IPS-15b (cell line): ENCODE results near the gene RBM26.

Source experiments
- H3K27me3 ChIP-seq: one replicate; pipeline ENCODE4 v1.6.1; 2013; ENCODE audit warnings: low read length; ENCODE audit not compliant: control insufficient read depth, insufficient read depth
- H3K36me3 ChIP-seq: one replicate; pipeline ENCODE4 v1.6.1; 2013; ENCODE audit warnings: low read length; ENCODE audit not compliant: control insufficient read depth, insufficient read depth
- H3K4me1 ChIP-seq: one replicate; pipeline ENCODE4 v1.6.1; 2013; ENCODE audit warnings: mild to moderate bottlenecking, low read length; ENCODE audit not compliant: control insufficient read depth, insufficient read depth
- H3K4me3 ChIP-seq: one replicate; pipeline ENCODE4 v1.5.1; 2013; ENCODE audit warnings: low read depth, low read length
- H3K9ac ChIP-seq: one replicate; pipeline ENCODE4 v1.6.1; 2013; ENCODE audit warnings: low read depth, mild to moderate bottlenecking, low read length
- H3K9me3 ChIP-seq: one replicate; pipeline ENCODE4 v1.6.1; 2013; ENCODE audit warnings: mild to moderate bottlenecking, low read length; ENCODE audit not compliant: control insufficient read depth, insufficient read depth

RBM26 gene

GRCh38 chr13:79440958-79441528 is 35.0 kb upstream of the RBM26 start:
- Histone ChIP-seq H3K36me3 (no peaks in the 10 kb centered on the region), H3K27me3 (no peaks in the 10 kb centered on the region)

GRCh38 chr13:79439275-79439674 is 33.2 kb upstream of the RBM26 start:
- Histone ChIP-seq H3K4me3 (no peak overlapping the region), H3K9ac (no peak overlapping the region), H3K27me3 (no peaks in the 10 kb centered on the region), H3K9me3 (no peaks in the 10 kb centered on the region), H3K4me1 (no peaks in the 10 kb centered on the region), H3K36me3 (no peaks in the 10 kb centered on the region)

More at GRCh38 chr13:79440958-79441528, 35.0 kb upstream of the RBM26 start:
- Histone ChIP-seq H3K4me1 (no peaks in the 10 kb centered on the region), H3K9me3 (no peaks in the 10 kb centered on the region), H3K9ac (no peak overlapping the region), H3K4me3 (no peak overlapping the region)

GRCh38 chr13:79435561-79435990 is 29.5 kb upstream of the RBM26 start:
- Histone ChIP-seq H3K36me3 (no peaks in the 10 kb centered on the region), H3K4me3 (no peak overlapping the region), H3K9me3 (no peaks in the 10 kb centered on the region), H3K9ac (no peak overlapping the region), H3K4me1 (no peaks in the 10 kb centered on the region), H3K27me3 (no peaks in the 10 kb centered on the region)

- Histone ChIP-seq H3K4me1 (no peaks in the 10 kb centered on the region), H3K9ac (no peak overlapping the region), H3K27me3 (no peaks in the 10 kb centered on the region), H3K4me3 (no peak overlapping the region), H3K36me3 (no peaks in the 10 kb centered on the region), H3K9me3 (no peaks in the 10 kb centered on the region)
Observed at GRCh38 chr13:79434556-79434955, 28.5 kb upstream of the RBM26 start.

- no peaks in the 10 kb centered on the region for H3K27me3 ChIP-seq
- no peaks in the 10 kb centered on the region for H3K36me3 ChIP-seq
- H3K4me3 ChIP-seq: no peak overlapping the region
- H3K9ac ChIP-seq: no peak overlapping the region
- H3K4me1 ChIP-seq: no peaks in the 10 kb centered on the region
- H3K9me3 ChIP-seq: no peaks in the 10 kb centered on the region
Observed at GRCh38 chr13:79432992-79433391, 26.9 kb upstream of the RBM26 start.

GRCh38 chr13:79432086-79432485 is 26.0 kb upstream of the RBM26 start:
- Histone ChIP-seq H3K4me3 (no peak overlapping the region), H3K4me1 (no peaks in the 10 kb centered on the region), H3K27me3 (no peaks in the 10 kb centered on the region), H3K9me3 (no peaks in the 10 kb centered on the region), H3K36me3 (no peaks in the 10 kb centered on the region), H3K9ac (no peak overlapping the region)

GRCh38 chr13:79429309-79429708 is 23.3 kb upstream of the RBM26 start:
- H3K4me3 ChIP-seq: no peak overlapping the region
- H3K27me3 ChIP-seq: no peaks in the 10 kb centered on the region
- no peaks in the 10 kb centered on the region for H3K36me3 ChIP-seq
- H3K9ac ChIP-seq: no peak overlapping the region
- H3K9me3 ChIP-seq: no peaks in the 10 kb centered on the region
- H3K4me1 ChIP-seq: no peaks in the 10 kb centered on the region

GRCh38 chr13:79427883-79428282 is 21.8 kb upstream of the RBM26 start:
- H3K27me3 ChIP-seq: no peaks in the 10 kb centered on the region
- H3K9me3 ChIP-seq: no peaks in the 10 kb centered on the region
- H3K4me1 ChIP-seq: no peaks in the 10 kb centered on the region
- no peak overlapping the region for H3K4me3 ChIP-seq
- H3K36me3 ChIP-seq: no peaks in the 10 kb centered on the region
- no peak overlapping the region for H3K9ac ChIP-seq

GRCh38 chr13:79427265-79427664 is 21.2 kb upstream of the RBM26 start:
- H3K4me3 ChIP-seq: no peak overlapping the region
- no peaks in the 10 kb centered on the region for H3K36me3 ChIP-seq

GRCh38 chr13:79423801-79424642 is 18.0 kb upstream of the RBM26 start:
- Histone ChIP-seq H3K9ac (no peak overlapping the region), H3K27me3 (no peaks in the 10 kb centered on the region), H3K9me3 (no peaks in the 10 kb centered on the region), H3K36me3 (no peaks in the 10 kb centered on the region), H3K4me1 (no peaks in the 10 kb centered on the region), H3K4me3 (no peak overlapping the region)

More at GRCh38 chr13:79427265-79427664, 21.2 kb upstream of the RBM26 start:
- Histone ChIP-seq H3K4me1 (no peaks in the 10 kb centered on the region), H3K9me3 (no peaks in the 10 kb centered on the region), H3K27me3 (no peaks in the 10 kb centered on the region), H3K9ac (no peak overlapping the region)

- Histone ChIP-seq H3K36me3 (no peaks in the 10 kb centered on the region), H3K4me3 (no peak overlapping the region), H3K4me1 (no peaks in the 10 kb centered on the region), H3K9ac (no peak overlapping the region), H3K9me3 (no peaks in the 10 kb centered on the region), H3K27me3 (no peaks in the 10 kb centered on the region)
Observed at GRCh38 chr13:79423340-79423739, 17.3 kb upstream of the RBM26 start.

GRCh38 chr13:79419365-79419764 is 13.3 kb upstream of the RBM26 start:
- peaks cover 5% of the 10 kb centered on the region for H3K27me3 ChIP-seq
- H3K36me3 ChIP-seq: no peaks in the 10 kb centered on the region
- no peaks in the 10 kb centered on the region for H3K4me1 ChIP-seq
- H3K9ac ChIP-seq: no peak overlapping the region
- H3K9me3 ChIP-seq: no peaks in the 10 kb centered on the region
- H3K4me3 ChIP-seq: no peak overlapping the region
